ENCODE results near the gene PEX5L. TPM values are rescaled to one million over a fixed set of nuclear protein-coding genes. Genes with fewer than 3 reads are reported as not detected.

Gene PEX5L
- total RNA-seq, 4 donors from 2014 or later = 29.1 to 36.5 (median 32.3) TPM

- no peak for DNase-seq (ENCODE audit: low spot score in 2 of 2)
- 49 to 56% methylated on average over 2 of the region's 2 CpGs for WGBS, 2 donors
- H3K4me3 ChIP-seq = no peak overlapping the region
- H3K36me3 ChIP-seq = no peaks in the 10 kb centered on the region
- H3K27ac ChIP-seq = peak overlapping the region in 3 of 4 donors; percentile 12 to 71 (median 22)
- H3K4me1 ChIP-seq = peaks cover 0 to 4% (median 1%) of the 10 kb centered on the region in 4 donors
- H3K9me3 ChIP-seq = no peaks in the 10 kb centered on the region
- H3K27me3 ChIP-seq = no peaks in the 10 kb centered on the region
- TF ChIP-seq EP300 (IDR thresholded peaks at IDR 0.05) (peak in 1 of 2 donors; percentile 21), CTCF (IDR thresholded peaks at IDR 0.05) (no peak)
Observed at GRCh38 chr3:179969525-179969924, 67.2 kb downstream of the PEX5L start.

GRCh38 chr3:179967622-179968021 lies 69.1 kb downstream of the PEX5L start:
- Histone ChIP-seq H3K4me3 (no peak overlapping the region), H3K9me3 (no peaks in the 10 kb centered on the region), H3K27ac (no peak overlapping the region), H3K27me3 (no peaks in the 10 kb centered on the region), H3K36me3 (no peaks in the 10 kb centered on the region), H3K4me1 (peaks cover 0 to 4% (median 1%) of the 10 kb centered on the region in 4 donors)
- no peak for TF ChIP-seq CTCF (IDR thresholded peaks at IDR 0.05)
- no peak for TF ChIP-seq POLR2A (IDR thresholded peaks at IDR 0.05)
- no peak for TF ChIP-seq EP300 (IDR thresholded peaks at IDR 0.05)
- DNase-seq (ENCODE audit: low spot score in 2 of 2) = no peak
- WGBS, 2 donors = 32 to 65% methylated on average over 4 of the region's 4 CpGs

GRCh38 chr3:179964890-179965289 lies 71.8 kb downstream of the PEX5L start:
- Histone ChIP-seq H3K27ac (no peak overlapping the region), H3K4me3 (no peak overlapping the region), H3K9me3 (no peaks in the 10 kb centered on the region), H3K27me3 (no peaks in the 10 kb centered on the region), H3K4me1 (no peaks in the 10 kb centered on the region), H3K36me3 (no peaks in the 10 kb centered on the region)
- DNase-seq (ENCODE audit: low spot score in 2 of 2) = no peak
- WGBS, 2 donors = 25 to 61% methylated on average over 3 of the region's 3 CpGs
- TF ChIP-seq EP300 (IDR thresholded peaks at IDR 0.05) = no peak
- no peak for TF ChIP-seq CTCF (IDR thresholded peaks at IDR 0.05)
- TF ChIP-seq POLR2A (IDR thresholded peaks at IDR 0.05) = no peak

GRCh38 chr3:179962629-179963387 lies 73.9 kb downstream of the PEX5L start:
- no peak for DNase-seq (ENCODE audit: low spot score in 2 of 2)
- Histone ChIP-seq H3K9me3 (no peaks in the 10 kb centered on the region), H3K4me3 (no peak overlapping the region), H3K27ac (no peak overlapping the region), H3K36me3 (no peaks in the 10 kb centered on the region), H3K4me1 (no peaks in the 10 kb centered on the region), H3K27me3 (no peaks in the 10 kb centered on the region)
- TF ChIP-seq CTCF (IDR thresholded peaks at IDR 0.05) (no peak), EP300 (IDR thresholded peaks at IDR 0.05) (no peak), POLR2A (IDR thresholded peaks at IDR 0.05) (no peak)
- WGBS, 2 donors = 84 to 97% methylated on average over 1 of the region's 1 CpG

- no peaks in the 10 kb centered on the region for H3K4me1 ChIP-seq
- TF ChIP-seq CTCF (IDR thresholded peaks at IDR 0.05) = no peak
- TF ChIP-seq EP300 (IDR thresholded peaks at IDR 0.05) = no peak
- TF ChIP-seq POLR2A (IDR thresholded peaks at IDR 0.05) = no peak
- no peaks in the 10 kb centered on the region for H3K27me3 ChIP-seq
- no peaks in the 10 kb centered on the region for H3K36me3 ChIP-seq
- no peak for DNase-seq (ENCODE audit: low spot score in 2 of 2)
- H3K4me3 ChIP-seq = no peak overlapping the region
- no peak overlapping the region for H3K27ac ChIP-seq
- 63 to 70% methylated on average over 5 of the region's 5 CpGs for WGBS, 2 donors
- no peaks in the 10 kb centered on the region for H3K9me3 ChIP-seq
Observed at GRCh38 chr3:179961703-179962078, 75.0 kb downstream of the PEX5L start.

All from tibial nerve (tissue), 4 donors.